Endothelial cell of umbilical vein (primary cell): ENCODE results near the gene LRRC56. TPM values are rescaled to one million over a fixed set of nuclear protein-coding genes. Genes with fewer than 3 reads are reported as not detected.

Experiments used
- BruUV-seq: library from RNA; stranded (reverse); fragments of 400-500 nt; replicated peaks from 2 replicates; lab custom pipeline; 2021; lab: Mats Ljungman, UMichigan
- CTCF ChIA-PET: fragments of 300-600, 350-600 bp; sonication (Branson Sonifier 250); formaldehyde crosslinking; loops from one replicate; lab custom pipeline; 2021; ENCODE audit warnings: antibody characterized with exemption, inconsistent platforms; lab: Charles Lee
- POLR2A ChIA-PET: fragments of 300-600, 350-600 bp; sonication (Branson Sonifier 250); formaldehyde crosslinking; loops from one replicate; lab custom pipeline; 2021; ENCODE audit warnings: antibody characterized with exemption, inconsistent platforms; lab: Charles Lee
- DNase-seq: peaks from one replicate; pipeline ENCODE4 v3.0.0-alpha.2; 2011; ENCODE audit warnings: low read depth, low spot score
- FAIRE-seq: peaks from 2 replicates; lab custom pipeline; 2011; peaks lifted over from hg19 to GRCh38; lab: Jason Lieb, UNC
- H2AFZ ChIP-seq: 2 replicates; pipeline ENCODE4 v1.6.0; 2012; ENCODE audit warnings: low read depth, low read length, control low read depth, inconsistent platforms
- H3K27ac ChIP-seq: 2 replicates; pipeline ENCODE4 v1.5.1; 2011; ENCODE audit warnings: low read depth, mild to moderate bottlenecking, control low read depth, low read length, moderate library complexity; ENCODE audit not compliant: insufficient read depth
- H3K27me3 ChIP-seq, 2 experiments: 2 replicates each; pipeline versions ENCODE4 v1.6.0 to v1.6.1; 2011; ENCODE audit warnings: low read length in 2 of 2, mixed read lengths in 1 of 2; ENCODE audit not compliant: control insufficient read depth in 2 of 2, insufficient read depth in 2 of 2
- H3K36me3 ChIP-seq, 2 experiments: 2 replicates in 1 of 2; 3 replicates in 1 of 2; pipeline ENCODE4 v1.5.1; 2011; ENCODE audit warnings: low read length in 2 of 2, mild to moderate bottlenecking in 1 of 2, moderate library complexity in 1 of 2; ENCODE audit not compliant: control insufficient read depth in 2 of 2, insufficient read depth in 2 of 2; ENCODE audit errors: extremely low read depth in 1 of 2
- H3K4me1 ChIP-seq: 3 replicates; pipeline ENCODE4 v1.5.1; 2011; ENCODE audit warnings: mild to moderate bottlenecking, low read length; ENCODE audit not compliant: control insufficient read depth, insufficient read depth; ENCODE audit errors: extremely low read depth
- H3K4me2 ChIP-seq: 2 replicates; pipeline ENCODE4 v1.6.1; 2011; ENCODE audit warnings: low read length, control low read depth, mixed read lengths; ENCODE audit not compliant: insufficient read depth
- H3K4me3 ChIP-seq, 3 experiments: fragments of 200-600 bp in 1 of 3; sonication (generic), shearing (Covaris generic) in 1 of 3; replicated peaks in 1 of 3; 2 replicates each; pipeline ENCODE4 v1.5.1; 2011 to 2016; ENCODE audit warnings: control low read depth in 3 of 3, low read length in 3 of 3, mild to moderate bottlenecking in 2 of 3, inconsistent platforms in 1 of 3, low read depth in 1 of 3, moderate library complexity in 1 of 3; ENCODE audit not compliant: insufficient read depth in 1 of 3
- H3K79me2 ChIP-seq: 2 replicates; pipeline ENCODE4 v1.6.0; 2012; ENCODE audit warnings: low read length, inconsistent platforms; ENCODE audit not compliant: control insufficient read depth, insufficient read depth
- H3K9ac ChIP-seq: replicated peaks from 2 replicates; pipeline ENCODE3; 2011; ENCODE audit warnings: low read length, control low read depth; ENCODE audit not compliant: insufficient read depth; ENCODE audit errors: extremely low read depth
- H3K9me1 ChIP-seq: replicated peaks from 3 replicates; pipeline ENCODE4 v1.6.0; 2011; ENCODE audit warnings: mild to moderate bottlenecking, low read length; ENCODE audit not compliant: control insufficient read depth, insufficient read depth; ENCODE audit errors: extremely low read depth
- H3K9me3 ChIP-seq: replicated peaks from 2 replicates; pipeline ENCODE4 v1.5.1; 2012; ENCODE audit warnings: low read length, inconsistent platforms; ENCODE audit not compliant: control insufficient read depth, insufficient read depth
- H4K20me1 ChIP-seq: replicated peaks from 2 replicates; pipeline ENCODE3; 2011; ENCODE audit warnings: mild to moderate bottlenecking, low read length; ENCODE audit not compliant: control insufficient read depth, insufficient read depth; ENCODE audit errors: extremely low read depth
- EZH2 ChIP-seq: IDR thresholded peaks from 2 replicates; pipeline ENCODE4 v1.6.1; 2012; ENCODE audit warnings: borderline replicate concordance, low read depth, mild to moderate bottlenecking, moderate library complexity, low read length, inconsistent platforms; ENCODE audit not compliant: severe bottlenecking
- FOS ChIP-seq: IDR thresholded peaks from 2 replicates; pipeline ENCODE4 v1.6.1; 2011; ENCODE audit warnings: mild to moderate bottlenecking, low read length, moderate library complexity, borderline replicate concordance; ENCODE audit not compliant: insufficient read depth
- GATA2 ChIP-seq: IDR thresholded peaks from 2 replicates; pipeline ENCODE4 v1.7.0; 2011; ENCODE audit warnings: low read depth, mild to moderate bottlenecking, moderate library complexity, mixed read lengths, low read length; ENCODE audit not compliant: insufficient read length, insufficient read depth
- POLR2A ChIP-seq: IDR thresholded peaks from 2 replicates; pipeline ENCODE4 v1.6.1; 2012; ENCODE audit warnings: low read depth, mild to moderate bottlenecking, control low read depth, low read length
- POLR2AphosphoS5 ChIP-seq: IDR thresholded peaks from 2 replicates; pipeline ENCODE4 v1.6.1; 2012; ENCODE audit warnings: low read depth, mild to moderate bottlenecking, control low read depth, low read length, moderate library complexity; ENCODE audit not compliant: insufficient read depth
- dilution Hi-C: fragments of 300-500 bp; cut with MboI; formaldehyde crosslinking; loops from one replicate; pipeline ENCODE4 v1.15.0; 2019; ENCODE audit warnings: low sequenced_read_pairs; ENCODE audit not compliant: extremely low pct_ligation_motif_present
- intact Hi-C: fragments of 100-400 bp; cut with micrococcal nuclease; formaldehyde crosslinking; loops from one replicate; pipeline ENCODE4 v1.10.0; 2022
- polyA plus RNA-seq, 4 experiments: library from polyadenylated mRNA; depleted of rRNA in 3 of 4; stranded (reverse) in 3 of 4; unstranded in 1 of 4; fragments of >200 nt; gene quantifications; 2 replicates each; pipeline versions ENCODE4 v1.2.1 to v1.2.3, GENCODE V29; 2011 to 2012; ENCODE audit warnings: missing spikeins in 1 of 4
- total RNA-seq: library from RNA; stranded (reverse); gene quantifications from 2 replicates; pipeline ENCODE4 v1.2.3, GENCODE V29; 2021
- TF ChIP-seq, protein P1 (sequence below), 2 donors: IDR thresholded peaks; 1 replicate in 1 of 2; 2 replicates in 1 of 2; pipeline ENCODE4 v1.5.1; 2011; ENCODE audit warnings: low read length in 2 of 2, mild to moderate bottlenecking in 2 of 2, moderate library complexity in 2 of 2, control low read depth in 1 of 2, inconsistent platforms in 1 of 2, low read depth in 1 of 2; ENCODE audit not compliant: insufficient read depth in 1 of 2; ENCODE audit errors: extremely low read depth in 1 of 2
- TF ChIP-seq, protein P2 (sequence below): IDR thresholded peaks from 2 replicates; pipeline ENCODE4 v1.6.1; 2011; ENCODE audit not compliant: insufficient read depth, insufficient read length

The LRRC56 gene
- total and polyA plus RNA-seq, 2 donors (not counting 3 experiments of a cell fraction or from before 2014, with no cell fraction given) = 0.47 to 0.55 TPM

DNA sequence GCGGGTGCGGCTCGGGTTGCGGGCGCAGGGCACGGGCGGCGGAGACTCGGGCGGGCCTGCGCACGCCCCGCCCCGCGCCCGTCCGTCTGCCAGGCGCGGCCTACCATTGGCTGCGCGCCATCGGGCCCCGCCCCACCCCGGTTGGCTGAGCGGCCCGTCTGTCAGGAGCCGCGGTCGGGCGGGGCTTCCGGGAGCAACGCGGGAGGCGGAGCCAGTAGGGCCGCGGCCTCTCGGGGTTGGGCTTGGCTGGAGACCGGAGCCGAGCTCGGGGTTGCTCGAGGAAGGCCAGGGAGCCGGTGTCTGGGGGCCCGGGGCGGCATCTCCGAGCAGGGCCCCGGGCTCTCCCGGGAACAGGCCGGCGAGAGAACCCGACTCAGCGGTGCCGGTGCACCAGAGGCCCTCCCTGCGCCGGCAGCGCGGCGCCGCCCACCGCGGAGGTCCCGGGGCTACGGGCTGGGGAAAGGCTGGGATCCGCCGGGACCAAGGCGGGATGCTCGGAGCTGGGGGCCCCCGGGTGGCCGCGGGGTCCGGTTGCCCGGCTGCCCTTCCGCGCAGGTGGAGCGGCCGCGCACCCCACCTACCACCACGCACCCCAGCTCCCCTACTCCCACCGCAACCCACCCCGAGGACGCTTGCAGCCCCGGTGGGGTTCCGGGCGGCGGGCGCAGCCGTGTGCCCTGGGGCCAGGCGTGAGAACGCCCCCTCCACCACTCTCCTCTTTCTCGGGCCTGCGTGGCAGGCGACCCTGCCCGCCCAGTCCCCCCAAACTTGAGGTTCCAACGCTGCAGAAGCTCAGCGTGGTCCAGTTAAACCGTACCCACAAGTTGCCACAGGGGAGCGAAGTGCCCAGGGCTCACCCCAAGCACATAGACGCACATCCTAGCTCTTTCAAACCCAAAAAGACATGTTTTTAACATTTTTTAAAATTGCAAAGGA is 1.5 kb upstream of the LRRC56 start, which contains the start of gene HRAS:
Gene HRAS, minus strand, starts transcription at position 58 of the 936 bp plus-strand sequence.
- H2AFZ ChIP-seq = peak within 1 kb of the TSS; percentile 68

More for the DNA sequence above, 1.5 kb upstream of the LRRC56 start, which contains the start of gene HRAS:
- Histone ChIP-seq H3K4me1 (peaks cover 7% of the 10 kb centered on the region), H3K36me3 (peaks cover 4 to 15% of the 10 kb centered on the region in 2 experiments), H3K27ac (no peak within 1 kb of the TSS), H3K9me1 (no peaks in the 10 kb centered on the region), H4K20me1 (no peaks in the 10 kb centered on the region), H3K9me3 (no peaks in the 10 kb centered on the region), H3K27me3 (no peaks in the 10 kb centered on the region), H3K4me2 (peak within 1 kb of the TSS; percentile 37), H3K4me3 (peak within 1 kb of the TSS; percentile 54 to 74 (median 69)), H3K9ac (peak within 1 kb of the TSS; percentile 58), H3K79me2 (peaks cover 16% of the 10 kb centered on the region)
- dilution Hi-C loops = no loop called here
- ChIA-PET POLR2A (no interaction called here), CTCF (interaction anchor here (1.0 to 2.1 kb wide), 3 partner anchors 19 to 191 kb away, joined by 3 to 11 read pairs (median 4); partner anchors contain the start of gene PHRF1)
- intact Hi-C loops = loop anchor here (2.0 to 5.0 kb wide), 3 partner anchors 17 to 162 kb away; partner anchors contain the start of genes DEAF1, LMNTD2, RASSF7 and TMEM80
- peak; percentile 94 for DNase-seq
- no TSS peak for BruUV-seq
- peak; percentile 94 for TF ChIP-seq POLR2AphosphoS5
- no peak for TF ChIP-seq GATA2
- TF ChIP-seq, protein P1, sequence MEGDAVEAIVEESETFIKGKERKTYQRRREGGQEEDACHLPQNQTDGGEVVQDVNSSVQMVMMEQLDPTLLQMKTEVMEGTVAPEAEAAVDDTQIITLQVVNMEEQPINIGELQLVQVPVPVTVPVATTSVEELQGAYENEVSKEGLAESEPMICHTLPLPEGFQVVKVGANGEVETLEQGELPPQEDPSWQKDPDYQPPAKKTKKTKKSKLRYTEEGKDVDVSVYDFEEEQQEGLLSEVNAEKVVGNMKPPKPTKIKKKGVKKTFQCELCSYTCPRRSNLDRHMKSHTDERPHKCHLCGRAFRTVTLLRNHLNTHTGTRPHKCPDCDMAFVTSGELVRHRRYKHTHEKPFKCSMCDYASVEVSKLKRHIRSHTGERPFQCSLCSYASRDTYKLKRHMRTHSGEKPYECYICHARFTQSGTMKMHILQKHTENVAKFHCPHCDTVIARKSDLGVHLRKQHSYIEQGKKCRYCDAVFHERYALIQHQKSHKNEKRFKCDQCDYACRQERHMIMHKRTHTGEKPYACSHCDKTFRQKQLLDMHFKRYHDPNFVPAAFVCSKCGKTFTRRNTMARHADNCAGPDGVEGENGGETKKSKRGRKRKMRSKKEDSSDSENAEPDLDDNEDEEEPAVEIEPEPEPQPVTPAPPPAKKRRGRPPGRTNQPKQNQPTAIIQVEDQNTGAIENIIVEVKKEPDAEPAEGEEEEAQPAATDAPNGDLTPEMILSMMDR (IDR thresholded peaks at IDR 0.05; ENCODE audit: extremely low read depth in 1 of 2, insufficient read depth in 1 of 2, low read depth in 1 of 2, low read length in 2 of 2) = no peak
- TF ChIP-seq EZH2 = no peak
- TF ChIP-seq, protein P2, sequence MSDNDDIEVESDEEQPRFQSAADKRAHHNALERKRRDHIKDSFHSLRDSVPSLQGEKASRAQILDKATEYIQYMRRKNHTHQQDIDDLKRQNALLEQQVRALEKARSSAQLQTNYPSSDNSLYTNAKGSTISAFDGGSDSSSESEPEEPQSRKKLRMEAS = no peak
- TF ChIP-seq POLR2A = peak; percentile 87
- TF ChIP-seq FOS = no peak
- FAIRE-seq = peak; percentile 83
